Activated T-cell treated with anti-CD3 and anti-CD28 coated beads, Interleukin-2, amount 50 U/mL, for 72 hours (primary cell): ENCODE data around the gene PTPRK. TPM values are rescaled to one million over a fixed set of nuclear protein-coding genes. Genes with fewer than 3 reads are reported as not detected.
A peak's percentile ranks its signal among the peaks of the same experiment; 100 is the strongest.

Source experiments
- ATAC-seq, 2 donors: fragments of 150-1000 bp; cut with Tn5 transposase; replicated peaks in 1 of 2; 2 replicates each; pipeline ENCODE4 v1.10.0; 2021; ENCODE audit warnings: moderate library complexity in 2 of 2, mild to moderate bottlenecking in 1 of 2
- DNase-seq, 2 donors: peaks; one replicate each; pipeline ENCODE4 v3.0.0; 2021 to 2022; ENCODE audit warnings: mixed read lengths in 1 of 2
- H3K27ac Mint-ChIP-seq: one replicate; pipeline ENCODE4 v1.8.0; 2022; ENCODE audit warnings: mild to moderate bottlenecking, moderate library complexity, mixed read lengths
- H3K27me3 Mint-ChIP-seq: one replicate; pipeline ENCODE4 v1.8.0; 2022; ENCODE audit warnings: low read depth, mixed read lengths
- H3K36me3 Mint-ChIP-seq, 2 donors: one replicate each; pipeline ENCODE4 v1.8.0; 2022; ENCODE audit warnings: mixed read lengths in 2 of 2, mild to moderate bottlenecking in 1 of 2; ENCODE audit not compliant: insufficient read depth in 2 of 2
- H3K4me1 Mint-ChIP-seq: one replicate; pipeline ENCODE4 v1.8.0; 2022; ENCODE audit warnings: low read depth, mixed read lengths
- H3K4me3 Mint-ChIP-seq, 2 donors: one replicate each; pipeline ENCODE4 v1.8.0; 2022; ENCODE audit warnings: mild to moderate bottlenecking in 2 of 2, mixed read lengths in 2 of 2, moderate library complexity in 2 of 2
- H3K9me3 Mint-ChIP-seq, 2 donors: one replicate each; pipeline ENCODE4 v1.8.0; 2022; ENCODE audit warnings: mixed read lengths in 2 of 2
- total RNA-seq, 2 donors: library from RNA; stranded (reverse); gene quantifications; one replicate each; pipeline ENCODE4 v1.2.3, GENCODE V29; 2022

PTPRK gene
- total RNA-seq, 2 donors from 2014 or later, result 3.8 to 6.4 TPM

DNA sequence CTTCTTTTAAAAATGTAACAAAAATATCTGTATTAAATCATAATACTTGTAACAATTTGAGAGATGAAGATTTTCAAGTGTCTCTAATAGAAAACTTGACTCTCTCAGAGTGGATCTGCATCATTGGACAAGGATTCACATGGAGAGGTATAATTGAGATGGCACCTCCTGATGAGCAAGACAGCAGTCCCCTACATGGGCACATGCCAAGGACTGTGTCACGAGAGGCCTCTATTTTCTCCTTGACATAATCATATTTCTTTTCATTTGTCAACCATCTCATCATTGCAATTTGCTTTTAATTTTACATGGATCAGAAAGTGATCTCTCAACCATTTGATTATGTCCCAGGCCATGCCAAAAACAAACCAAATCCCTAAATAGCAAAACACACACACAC lies 412.7 kb downstream of the PTPRK start:
- H3K27ac Mint-ChIP-seq, result no peak overlapping the region

DNA sequence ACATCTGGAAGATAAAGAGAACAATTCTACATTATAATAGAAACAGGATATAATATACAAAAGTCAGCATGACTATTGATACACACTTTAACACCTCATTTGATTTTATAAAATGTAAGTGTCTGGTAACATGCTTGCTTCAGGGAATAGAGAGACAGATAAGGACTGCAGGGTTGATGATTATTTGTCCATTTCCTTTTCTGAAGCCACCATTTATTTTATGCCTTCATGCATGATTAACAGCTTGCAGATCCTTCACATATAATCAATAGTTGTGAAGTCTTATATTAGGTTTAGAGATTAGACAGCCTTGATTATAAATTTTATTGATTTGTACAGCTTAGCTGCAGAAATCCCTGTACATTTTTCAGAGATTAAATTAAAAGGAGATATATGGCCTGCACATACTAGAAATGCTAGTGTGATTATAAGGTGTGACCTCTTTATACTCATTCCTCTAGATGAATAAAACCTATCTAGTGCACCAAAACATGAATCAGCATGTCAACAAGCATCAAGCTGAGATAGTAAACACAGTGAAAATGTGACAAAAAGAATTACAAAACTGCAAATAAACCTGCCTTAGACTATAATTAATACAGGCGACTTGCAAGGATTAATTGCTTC lies 420.7 kb downstream of the PTPRK start:
- ATAC-seq (no peak), DNase-seq (no peak)
- Mint-ChIP-seq H3K36me3 (no peaks in the 10 kb centered on the region), H3K4me1 (peaks cover 18% of the 10 kb centered on the region), H3K27ac (peak overlapping the region; percentile 16), H3K4me3 (no peak overlapping the region), H3K9me3 (no peaks in the 10 kb centered on the region), H3K27me3 (no peaks in the 10 kb centered on the region)

More for the DNA sequence above, 412.7 kb downstream of the PTPRK start:
- Mint-ChIP-seq H3K9me3 (no peaks in the 10 kb centered on the region), H3K4me3 (no peak overlapping the region), H3K4me1 (peaks cover 18% of the 10 kb centered on the region), H3K27me3 (no peaks in the 10 kb centered on the region), H3K36me3 (no peaks in the 10 kb centered on the region)
- no peak for ATAC-seq
- DNase-seq, result no peak

DNA sequence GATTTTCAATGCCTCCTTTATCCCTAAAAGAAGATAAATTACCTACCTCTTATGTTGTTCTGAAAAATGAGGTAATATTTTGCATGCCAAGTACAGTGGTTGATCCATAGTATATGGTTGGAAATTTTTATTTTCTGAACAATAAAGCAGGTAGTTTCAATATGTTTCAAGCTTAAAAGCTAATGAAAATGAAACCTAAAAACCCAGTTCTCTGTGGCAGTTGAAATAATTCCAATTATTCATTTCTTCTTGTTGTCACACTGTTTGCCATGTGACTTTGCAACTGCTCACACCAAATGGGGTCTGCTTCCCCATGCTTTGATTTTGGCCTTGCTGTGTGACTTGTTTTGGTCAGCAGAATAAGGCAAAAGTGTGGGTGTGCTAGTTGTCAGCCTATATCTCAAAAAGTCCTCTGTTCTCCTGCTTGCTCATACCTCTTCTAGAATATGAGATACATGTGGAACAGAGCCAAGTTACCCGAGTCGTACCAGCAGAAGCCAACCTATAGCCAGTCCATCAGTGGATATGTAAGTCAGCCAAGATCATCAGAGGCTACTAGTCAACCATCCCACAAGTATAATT lies 422.3 kb downstream of the PTPRK start:
- DNase-seq (peak in 1 of 2 donors; percentile 6), ATAC-seq (peak; percentile 68 to 72)
- no peak overlapping the region for H3K4me3 Mint-ChIP-seq
- no peak overlapping the region for H3K27ac Mint-ChIP-seq
- peaks cover 16% of the 10 kb centered on the region for H3K4me1 Mint-ChIP-seq
- H3K27me3 Mint-ChIP-seq, result no peaks in the 10 kb centered on the region
- H3K36me3 Mint-ChIP-seq, result no peaks in the 10 kb centered on the region
- no peaks in the 10 kb centered on the region for H3K9me3 Mint-ChIP-seq

DNA sequence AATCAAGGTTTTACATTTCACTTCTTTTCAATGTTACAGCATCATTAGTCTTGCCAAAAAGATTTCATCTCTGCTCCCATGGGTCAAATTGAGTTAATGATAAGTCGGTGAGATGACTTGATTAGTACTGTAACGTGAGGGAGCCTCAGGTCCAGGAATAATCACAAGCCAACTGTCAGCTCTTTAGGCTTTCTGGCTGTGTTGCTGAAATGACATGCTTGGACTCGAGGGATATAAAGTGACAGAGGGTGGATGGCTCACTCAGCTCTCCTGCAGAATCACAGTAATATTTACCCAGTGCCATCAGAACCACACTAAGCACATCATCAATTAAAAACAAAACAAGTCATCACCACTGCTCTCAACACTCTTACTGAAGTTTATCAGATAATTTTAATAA lies 423.4 kb downstream of the PTPRK start:
- Mint-ChIP-seq H3K4me3 (no peak overlapping the region), H3K27me3 (no peaks in the 10 kb centered on the region), H3K27ac (no peak overlapping the region), H3K4me1 (peaks cover 16% of the 10 kb centered on the region), H3K9me3 (no peaks in the 10 kb centered on the region), H3K36me3 (no peaks in the 10 kb centered on the region)
- ATAC-seq (no peak), DNase-seq (no peak)

DNA sequence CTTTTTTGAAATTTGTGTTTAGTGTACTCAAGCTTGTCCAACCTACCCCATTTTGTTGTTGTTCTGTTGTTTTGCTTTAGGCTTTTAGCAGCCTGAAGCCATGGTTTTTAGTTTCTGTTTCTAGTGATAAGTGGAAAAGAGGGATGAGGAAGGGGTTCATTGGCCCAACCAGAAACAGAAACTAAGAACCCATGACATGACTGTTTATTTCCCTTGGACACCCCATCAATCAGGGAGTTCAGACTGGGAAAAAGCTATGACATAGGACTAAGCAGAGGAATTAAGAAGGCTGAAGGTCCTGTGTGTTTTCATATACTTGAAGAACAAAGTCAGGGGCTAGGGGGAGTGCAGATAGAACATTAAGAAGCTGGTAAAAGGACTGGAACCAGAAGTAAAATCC lies 425.0 kb downstream of the PTPRK start:
- H3K9me3 Mint-ChIP-seq, result no peaks in the 10 kb centered on the region
- DNase-seq (no peak), ATAC-seq (no peak)
- H3K4me3 Mint-ChIP-seq, result no peak overlapping the region
- H3K36me3 Mint-ChIP-seq, result no peaks in the 10 kb centered on the region
- H3K4me1 Mint-ChIP-seq, result peaks cover 16% of the 10 kb centered on the region
- H3K27ac Mint-ChIP-seq, result no peak overlapping the region
- H3K27me3 Mint-ChIP-seq, result no peaks in the 10 kb centered on the region

DNA sequence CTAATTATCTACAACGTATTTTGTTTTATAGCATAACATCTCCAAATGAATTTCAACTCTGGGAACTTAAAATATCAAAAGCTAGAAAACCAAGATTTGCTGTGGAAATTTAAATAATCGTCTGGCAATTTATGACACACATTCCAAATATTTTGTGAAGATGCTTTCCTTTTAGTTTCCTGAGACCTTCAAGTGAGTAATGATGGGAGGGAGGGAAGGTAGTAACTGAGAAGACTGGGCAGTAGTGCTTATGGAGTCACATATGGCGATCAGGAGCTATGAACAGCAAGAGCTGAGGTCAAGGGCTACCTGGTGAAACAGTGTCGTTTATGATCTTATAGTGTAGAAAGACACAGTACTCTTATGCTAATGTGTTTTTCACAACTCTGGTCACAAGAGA lies 441.4 kb downstream of the PTPRK start:
- no peak for ATAC-seq
- no peak for DNase-seq

DNA sequence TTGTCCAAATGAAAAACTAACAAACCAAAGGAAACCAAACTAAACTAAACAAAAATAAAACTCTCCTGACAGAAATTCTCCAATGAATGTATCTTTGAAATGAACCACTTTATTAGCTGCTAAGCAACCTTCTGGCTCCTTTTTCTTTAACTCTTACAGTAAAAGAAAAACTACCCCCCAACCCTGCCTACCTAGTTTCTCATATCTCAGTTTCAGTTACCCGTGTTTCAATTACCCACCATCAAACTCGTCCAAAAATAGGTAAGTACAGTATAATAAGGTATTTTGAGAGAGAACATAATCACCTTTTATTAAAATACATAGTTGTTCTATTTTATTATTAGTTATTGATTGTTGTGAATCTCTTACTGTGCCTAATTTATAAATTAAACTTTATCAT lies 442.1 kb downstream of the PTPRK start:
- Mint-ChIP-seq H3K4me3 (no peak overlapping the region), H3K27ac (no peak overlapping the region), H3K27me3 (no peaks in the 10 kb centered on the region), H3K4me1 (peaks cover 8% of the 10 kb centered on the region), H3K36me3 (peaks cover 0 to 4% of the 10 kb centered on the region in 2 donors), H3K9me3 (peaks cover 2 to 3% of the 10 kb centered on the region in 2 donors)
- no peak for DNase-seq
- no peak for ATAC-seq

More for the DNA sequence above, 441.4 kb downstream of the PTPRK start:
- no peak overlapping the region for H3K27ac Mint-ChIP-seq
- H3K9me3 Mint-ChIP-seq, result peaks cover 2 to 3% of the 10 kb centered on the region in 2 donors
- no peaks in the 10 kb centered on the region for H3K27me3 Mint-ChIP-seq
- H3K36me3 Mint-ChIP-seq, result peaks cover 0 to 4% of the 10 kb centered on the region in 2 donors
- no peak overlapping the region for H3K4me3 Mint-ChIP-seq
- H3K4me1 Mint-ChIP-seq, result peaks cover 8% of the 10 kb centered on the region

DNA sequence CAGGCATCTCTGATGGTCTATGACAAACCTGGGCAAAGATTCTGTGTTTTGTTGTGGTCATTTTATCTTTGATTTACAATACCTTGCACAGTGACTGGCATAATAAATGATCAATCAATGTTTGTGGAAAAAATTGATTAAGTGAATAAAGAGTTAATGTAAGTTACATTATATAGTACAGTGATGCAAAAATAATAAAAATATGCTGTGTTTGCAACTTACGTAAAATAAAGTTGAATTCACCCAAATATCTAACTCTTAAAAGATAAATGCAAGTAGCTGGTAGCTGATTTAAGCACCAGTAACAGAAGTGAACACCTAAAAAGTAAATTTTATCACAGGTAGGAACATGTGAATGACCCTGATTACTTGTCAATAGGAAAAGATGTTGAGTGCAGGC lies 443.6 kb downstream of the PTPRK start:
- peaks cover 8% of the 10 kb centered on the region for H3K4me1 Mint-ChIP-seq
- H3K27me3 Mint-ChIP-seq, result no peaks in the 10 kb centered on the region
- no peak overlapping the region for H3K4me3 Mint-ChIP-seq
- peaks cover 0 to 4% of the 10 kb centered on the region in 2 donors for H3K36me3 Mint-ChIP-seq
- no peak overlapping the region for H3K27ac Mint-ChIP-seq
- ATAC-seq (no peak), DNase-seq (no peak)
- H3K9me3 Mint-ChIP-seq, result peaks cover 2 to 3% of the 10 kb centered on the region in 2 donors

DNA sequence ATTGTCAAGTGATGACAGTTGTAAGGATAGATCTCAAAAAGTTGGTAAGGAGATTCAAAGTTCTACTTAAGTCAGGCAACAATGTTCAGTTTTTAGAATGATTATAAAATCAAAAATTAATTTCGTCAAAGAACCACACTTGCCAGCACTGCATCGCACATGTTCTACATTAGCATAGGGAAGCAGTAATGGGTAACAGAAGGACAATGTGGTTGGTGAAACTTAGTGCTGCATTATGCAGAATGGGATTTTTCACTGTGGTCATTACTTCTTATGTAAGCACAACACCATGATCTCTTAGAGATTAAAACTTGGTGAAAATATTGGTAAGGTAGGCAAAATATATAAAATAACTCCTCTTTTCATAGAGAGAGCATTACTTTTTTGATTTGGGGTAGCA lies 445.8 kb downstream of the PTPRK start:
- peaks cover 14% of the 10 kb centered on the region for H3K4me1 Mint-ChIP-seq
- DNase-seq, result no peak
- ATAC-seq, result no peak
- H3K27me3 Mint-ChIP-seq, result no peaks in the 10 kb centered on the region
- no peaks in the 10 kb centered on the region for H3K36me3 Mint-ChIP-seq
- H3K4me3 Mint-ChIP-seq, result no peak overlapping the region
- H3K27ac Mint-ChIP-seq, result no peak overlapping the region
- H3K9me3 Mint-ChIP-seq, result peaks cover 2 to 3% of the 10 kb centered on the region in 2 donors

DNA sequence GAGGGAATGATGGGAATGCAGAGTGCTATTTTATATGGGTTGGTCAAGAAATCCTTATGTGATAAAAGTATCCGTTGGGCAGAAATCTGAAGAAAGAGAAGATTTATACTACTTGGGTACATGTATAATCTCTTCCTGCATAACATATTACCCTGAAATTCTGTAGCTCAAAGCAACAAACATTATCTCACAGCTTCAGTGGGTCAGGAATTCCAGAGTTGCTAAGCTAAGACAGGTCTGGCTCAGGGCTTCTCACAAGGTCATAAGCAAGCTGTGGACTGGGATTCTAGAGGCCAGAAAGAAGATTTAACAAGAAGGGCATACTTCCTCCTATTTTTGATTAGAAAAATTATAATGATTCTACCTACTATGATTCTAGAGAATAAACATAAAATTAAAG lies 447.0 kb downstream of the PTPRK start:
- no peak for ATAC-seq
- no peak for DNase-seq
- Mint-ChIP-seq H3K36me3 (no peaks in the 10 kb centered on the region), H3K4me1 (peaks cover 12% of the 10 kb centered on the region), H3K27me3 (no peaks in the 10 kb centered on the region), H3K9me3 (peaks cover 2 to 3% of the 10 kb centered on the region in 2 donors), H3K4me3 (no peak overlapping the region), H3K27ac (no peak overlapping the region)

DNA sequence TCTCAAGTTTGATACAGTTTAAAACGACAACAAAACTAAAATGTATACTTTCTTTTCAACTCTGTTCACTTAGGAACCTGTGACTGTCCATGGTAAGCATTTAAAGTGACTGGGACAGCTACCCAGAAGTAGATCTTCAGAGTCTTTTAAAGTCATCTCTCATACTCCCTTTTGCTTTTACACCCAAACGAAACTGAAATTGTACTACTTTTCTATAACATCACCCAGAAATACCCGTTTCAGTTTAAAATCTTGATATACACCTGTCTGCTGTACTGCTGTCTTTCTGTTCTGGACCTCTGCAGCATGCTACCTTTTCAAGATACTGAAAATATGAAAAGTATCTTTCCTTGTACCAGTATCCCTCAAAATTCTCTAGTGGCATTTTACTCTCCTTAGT lies 449.2 kb downstream of the PTPRK start:
- H3K27me3 Mint-ChIP-seq, result no peaks in the 10 kb centered on the region
- peak overlapping the region in 1 of 2 donors; percentile 57 for H3K4me3 Mint-ChIP-seq
- peaks cover 2 to 3% of the 10 kb centered on the region in 2 donors for H3K9me3 Mint-ChIP-seq
- H3K36me3 Mint-ChIP-seq, result no peaks in the 10 kb centered on the region
- ATAC-seq (no peak), DNase-seq (no peak)
- H3K27ac Mint-ChIP-seq, result peak overlapping the region; percentile 75
- H3K4me1 Mint-ChIP-seq, result peaks cover 6% of the 10 kb centered on the region

DNA sequence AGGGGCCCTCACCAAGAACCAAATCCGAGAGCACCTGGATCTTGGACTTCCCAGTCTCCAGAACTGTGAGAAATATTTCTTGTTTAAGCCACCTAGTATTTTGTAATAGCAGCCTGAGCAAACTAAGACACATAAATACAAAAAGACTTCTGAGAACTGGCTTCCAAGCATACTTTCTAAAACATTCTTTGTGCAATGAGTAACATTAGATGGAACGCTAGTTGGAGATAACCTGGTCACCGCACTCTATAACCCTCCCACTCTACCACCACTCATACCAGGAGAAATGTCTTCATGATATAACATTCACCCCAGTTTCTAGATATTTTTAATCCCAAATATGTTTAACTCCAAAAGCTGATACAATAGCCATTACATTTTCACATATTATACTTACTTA lies 450.0 kb downstream of the PTPRK start:
- DNase-seq (no peak), ATAC-seq (no peak)
- H3K4me1 Mint-ChIP-seq, result peaks cover 6% of the 10 kb centered on the region
- no peak overlapping the region for H3K4me3 Mint-ChIP-seq
- H3K27me3 Mint-ChIP-seq, result no peaks in the 10 kb centered on the region
- H3K36me3 Mint-ChIP-seq, result no peaks in the 10 kb centered on the region
- peaks cover 2% of the 10 kb centered on the region in 2 donors for H3K9me3 Mint-ChIP-seq
- no peak overlapping the region for H3K27ac Mint-ChIP-seq

DNA sequence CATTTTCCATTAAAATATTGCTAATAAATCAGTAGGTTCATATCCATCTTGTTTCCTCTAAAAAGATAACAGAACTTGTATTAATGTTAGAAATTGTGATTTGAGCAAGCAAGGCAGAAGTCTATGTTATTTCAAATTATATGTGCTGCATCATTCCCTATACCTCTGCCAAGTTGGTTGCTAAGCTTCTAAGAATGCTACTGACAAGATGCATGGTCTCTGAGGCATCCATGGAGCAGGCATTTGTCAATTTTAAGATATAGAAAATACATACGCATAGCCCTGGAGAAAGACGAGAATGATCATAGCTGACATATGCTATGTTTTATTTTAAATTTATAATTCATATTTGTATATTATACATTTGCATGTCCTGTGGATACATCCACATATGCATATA lies 451.2 kb downstream of the PTPRK start:
- H3K4me1 Mint-ChIP-seq, result peaks cover 6% of the 10 kb centered on the region
- H3K27me3 Mint-ChIP-seq, result no peaks in the 10 kb centered on the region
- no peaks in the 10 kb centered on the region for H3K36me3 Mint-ChIP-seq
- H3K9me3 Mint-ChIP-seq, result no peaks in the 10 kb centered on the region
- H3K4me3 Mint-ChIP-seq, result no peak overlapping the region
- no peak overlapping the region for H3K27ac Mint-ChIP-seq
- no peak for ATAC-seq
- DNase-seq, result no peak

DNA sequence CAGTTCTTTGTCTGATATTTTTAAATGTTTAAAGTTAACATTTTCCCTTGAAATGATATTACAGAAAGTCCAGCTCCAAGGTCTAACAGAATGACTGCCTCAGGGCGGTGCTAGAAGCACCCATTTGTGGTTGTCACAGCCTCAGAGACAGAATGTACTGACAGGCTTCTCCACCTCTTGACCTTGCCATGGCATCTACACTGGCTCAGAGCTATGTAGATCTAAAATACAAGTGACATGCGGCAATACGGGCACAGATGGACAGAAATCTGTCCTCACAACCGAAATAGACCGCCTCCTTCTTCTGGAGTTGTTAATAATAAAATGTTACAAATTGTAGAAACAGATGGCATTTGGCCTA lies 452.3 kb downstream of the PTPRK start:
- ATAC-seq, result no peak
- H3K36me3 Mint-ChIP-seq, result no peaks in the 10 kb centered on the region
- peaks cover 6% of the 10 kb centered on the region for H3K4me1 Mint-ChIP-seq
- H3K9me3 Mint-ChIP-seq, result no peaks in the 10 kb centered on the region
- no peak for DNase-seq
- no peak overlapping the region for H3K27ac Mint-ChIP-seq
- no peak overlapping the region for H3K4me3 Mint-ChIP-seq
- H3K27me3 Mint-ChIP-seq, result no peaks in the 10 kb centered on the region
